ENCODE results near the gene PPTC7. TPM values are rescaled to one million over a fixed set of nuclear protein-coding genes. Genes with fewer than 3 reads are reported as not detected.

Gene PPTC7
- total RNA-seq, 1 experiment from 2014 or later: 27.8 TPM

GRCh38 chr12:110543252-110543959, 39.7 kb downstream of the PPTC7 start:
- intact Hi-C loops (cut with micrococcal nuclease; ENCODE audit: unreplicated experiment): no loop called here
- no peak for DNase-seq
- Mint-ChIP-seq H3K4me1 (ENCODE audit: low read depth, unreplicated experiment) (peaks cover 15% of the 10 kb centered on the region), H3K9me3 (ENCODE audit: low read depth, unreplicated experiment) (no peaks in the 10 kb centered on the region), H3K27ac (ENCODE audit: unreplicated experiment) (no peak overlapping the region), H3K4me3 (ENCODE audit: low read depth, unreplicated experiment) (no peak overlapping the region), H3K36me3 (ENCODE audit: insufficient read depth, unreplicated experiment) (peaks cover 45% of the 10 kb centered on the region), H3K27me3 (ENCODE audit: unreplicated experiment) (no peaks in the 10 kb centered on the region)
- BruUV-seq (replicated peaks): no TSS peak
- no peak for TF ChIP-seq CTCF (IDR thresholded peaks at IDR 0.05; ENCODE audit: unreplicated experiment)
- CTCF ChIA-PET: interaction anchor here (0.6 to 0.7 kb wide), 3 partner anchors 52 to 707 kb away, joined by 3 read pairs; no protein-coding TSS in a partner anchor

DNA sequence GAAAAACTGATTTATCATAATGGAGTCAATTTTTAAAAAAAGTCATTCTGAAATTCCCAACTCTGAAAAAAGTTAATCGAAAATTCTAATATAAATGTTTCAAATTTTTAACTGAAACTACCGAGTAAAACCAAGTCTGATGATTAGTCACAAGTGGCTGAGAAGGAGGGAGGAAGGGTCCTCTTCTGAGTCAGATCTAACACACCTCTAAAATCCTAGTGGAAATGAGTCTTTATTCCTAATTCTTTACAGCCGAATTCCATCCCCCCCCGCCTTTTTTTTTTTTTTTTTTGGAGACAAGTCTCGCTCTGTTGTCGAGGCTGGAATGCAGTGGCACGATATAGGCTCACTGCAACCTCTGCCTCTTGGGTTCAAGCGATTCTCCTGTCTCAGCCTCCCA, 43.1 kb downstream of the PPTC7 start:
- H3K27ac Mint-ChIP-seq (ENCODE audit: unreplicated experiment): no peak overlapping the region
- no peaks in the 10 kb centered on the region for H3K27me3 Mint-ChIP-seq (ENCODE audit: unreplicated experiment)
- no peak overlapping the region for H3K4me3 Mint-ChIP-seq (ENCODE audit: low read depth, unreplicated experiment)
- H3K4me1 Mint-ChIP-seq (ENCODE audit: low read depth, unreplicated experiment): peaks cover 8% of the 10 kb centered on the region
- CTCF ChIA-PET: no interaction called here
- no TSS peak for BruUV-seq (replicated peaks)
- intact Hi-C loops (cut with micrococcal nuclease; ENCODE audit: unreplicated experiment): no loop called here
- H3K36me3 Mint-ChIP-seq (ENCODE audit: insufficient read depth, unreplicated experiment): peaks cover 48% of the 10 kb centered on the region
- DNase-seq: no peak
- no peaks in the 10 kb centered on the region for H3K9me3 Mint-ChIP-seq (ENCODE audit: low read depth, unreplicated experiment)
- TF ChIP-seq CTCF (IDR thresholded peaks at IDR 0.05; ENCODE audit: unreplicated experiment): no peak

DNA sequence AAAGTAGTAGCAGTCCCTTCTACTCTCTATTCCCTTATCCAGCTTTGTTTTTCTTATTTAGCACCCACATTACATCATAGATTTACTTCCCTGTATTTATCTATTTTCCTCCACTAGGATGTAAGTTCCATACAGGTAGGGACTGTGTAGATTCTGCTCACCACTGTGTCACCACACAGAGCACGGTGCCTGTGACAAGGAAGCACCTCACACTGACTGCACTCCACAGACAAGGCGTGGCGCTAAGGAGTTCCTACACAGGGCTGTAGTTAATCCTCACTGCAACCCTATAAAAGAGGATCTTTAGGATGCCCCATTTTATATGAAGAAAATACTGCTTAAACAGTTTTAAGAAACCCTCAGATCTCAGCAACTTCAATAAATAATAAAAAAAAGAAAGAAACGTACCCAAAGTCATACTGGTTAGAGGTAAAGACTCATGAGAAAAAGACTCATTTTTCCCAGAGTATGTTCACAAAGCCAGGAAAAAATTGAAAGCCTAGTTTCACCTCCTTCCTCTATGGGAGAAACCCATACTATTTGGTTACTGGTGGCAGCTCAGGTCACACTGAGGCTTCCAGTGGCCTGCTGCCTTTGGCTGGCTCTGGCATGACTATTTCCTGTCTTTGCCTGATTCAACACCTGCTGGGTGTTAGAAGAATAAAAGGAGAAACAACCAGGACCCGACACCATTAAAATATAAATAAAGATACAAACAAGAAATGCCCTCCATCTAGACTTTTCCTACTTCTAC, 44.1 kb downstream of the PPTC7 start:
- Mint-ChIP-seq H3K9me3 (ENCODE audit: low read depth, unreplicated experiment) (no peaks in the 10 kb centered on the region), H3K4me1 (ENCODE audit: low read depth, unreplicated experiment) (peaks cover 8% of the 10 kb centered on the region), H3K36me3 (ENCODE audit: insufficient read depth, unreplicated experiment) (peaks cover 41% of the 10 kb centered on the region), H3K27ac (ENCODE audit: unreplicated experiment) (peak overlapping the region; percentile 12), H3K4me3 (ENCODE audit: low read depth, unreplicated experiment) (no peak overlapping the region), H3K27me3 (ENCODE audit: unreplicated experiment) (no peaks in the 10 kb centered on the region)
- BruUV-seq (replicated peaks): no TSS peak
- no peak for TF ChIP-seq CTCF (IDR thresholded peaks at IDR 0.05; ENCODE audit: unreplicated experiment)
- CTCF ChIA-PET: no interaction called here
- intact Hi-C loops (cut with micrococcal nuclease; ENCODE audit: unreplicated experiment): no loop called here
- DNase-seq: no peak

GRCh38 chr12:110537605-110538409, 45.3 kb downstream of the PPTC7 start:
- Mint-ChIP-seq H3K4me1 (ENCODE audit: low read depth, unreplicated experiment) (peaks cover 8% of the 10 kb centered on the region), H3K9me3 (ENCODE audit: low read depth, unreplicated experiment) (no peaks in the 10 kb centered on the region), H3K4me3 (ENCODE audit: low read depth, unreplicated experiment) (no peak overlapping the region), H3K27ac (ENCODE audit: unreplicated experiment) (no peak overlapping the region), H3K36me3 (ENCODE audit: insufficient read depth, unreplicated experiment) (peaks cover 33% of the 10 kb centered on the region), H3K27me3 (ENCODE audit: unreplicated experiment) (no peaks in the 10 kb centered on the region)
- intact Hi-C loops (cut with micrococcal nuclease; ENCODE audit: unreplicated experiment): no loop called here
- no peak for TF ChIP-seq CTCF (IDR thresholded peaks at IDR 0.05; ENCODE audit: unreplicated experiment)
- CTCF ChIA-PET: interaction anchor here (0.5 kb wide), 1 partner anchor 268 kb away, joined by 3 read pairs; no protein-coding TSS in a partner anchor
- BruUV-seq (replicated peaks): no TSS peak
- DNase-seq: no peak
